RKO (cell line): ENCODE data around the gene OR6C3.
"Not testable (repeated sequence)": the region's sequence is repeated elsewhere in the genome, so short reads cannot be mapped to it uniquely, and the experiment has no call there.

Experiments
- DNase-seq: peaks from one replicate; pipeline ENCODE4 v3.0.0-alpha.2; 2016; ENCODE audit warnings: low spot score

The OR6C3 gene

DNA sequence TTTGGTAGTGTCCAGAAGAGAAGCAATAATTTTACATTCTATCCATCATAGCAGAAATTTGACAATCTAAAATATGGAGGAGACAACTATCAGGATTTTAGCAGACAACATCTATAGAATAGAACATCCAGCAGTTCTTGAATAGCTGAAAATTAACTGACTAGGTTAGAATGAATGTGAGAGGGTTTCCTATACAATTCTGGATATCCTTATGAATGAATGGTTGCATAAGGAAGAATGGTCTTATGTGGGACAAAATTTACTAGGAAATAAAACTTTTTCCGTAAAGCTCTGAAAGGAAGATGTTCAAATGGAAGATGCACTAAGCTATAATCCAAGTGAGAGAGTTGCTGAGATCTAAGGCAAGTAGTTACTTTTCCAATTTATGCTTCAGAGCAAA is at the start of gene OR6C3:
Gene OR6C3 (plus strand): TSS at position 301 of the 400 bp plus-strand sequence. CDS start 955 bp downstream, outside the sequence.
- DNase-seq: no peak

DNA sequence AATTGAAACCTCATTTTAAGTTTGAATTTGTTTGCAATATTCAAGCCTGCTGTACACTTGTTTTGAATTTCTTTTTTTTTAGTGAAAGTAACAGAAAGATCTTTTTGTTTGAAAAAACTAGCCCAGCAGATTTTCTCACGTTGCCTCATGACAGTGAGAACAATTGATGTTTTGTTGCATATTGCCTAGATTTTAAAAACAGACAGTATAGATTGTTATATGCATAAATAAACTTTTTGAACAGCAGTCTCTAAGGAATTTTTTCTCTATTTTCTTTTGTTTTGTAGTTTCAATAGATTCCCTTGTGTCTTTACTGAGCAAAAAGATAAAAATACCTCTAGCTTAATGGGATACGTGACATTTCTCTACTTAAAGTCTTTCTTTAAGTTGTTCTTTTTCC is 49.6 kb upstream of the OR6C3 start:
- DNase-seq: no peak

DNA sequence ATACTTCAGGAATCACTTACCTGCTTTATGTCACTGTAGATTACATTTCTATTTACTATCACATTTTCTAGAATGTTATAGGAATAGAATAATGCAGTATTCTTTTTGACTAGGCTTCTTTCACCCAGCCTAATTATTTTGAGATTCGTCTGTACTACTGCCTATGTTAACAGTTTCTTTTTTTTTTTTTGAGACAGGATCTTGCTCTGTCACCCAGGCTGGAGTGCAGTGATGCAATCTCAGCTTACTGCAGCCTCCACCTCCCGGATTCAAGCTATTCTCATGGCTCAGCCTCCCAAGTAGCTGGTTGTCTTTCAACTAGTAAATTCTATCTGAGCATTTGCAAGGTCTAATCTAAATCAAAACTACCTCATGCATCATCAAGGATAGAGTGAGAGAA is 40.5 kb upstream of the OR6C3 start:
- no peak for DNase-seq

DNA sequence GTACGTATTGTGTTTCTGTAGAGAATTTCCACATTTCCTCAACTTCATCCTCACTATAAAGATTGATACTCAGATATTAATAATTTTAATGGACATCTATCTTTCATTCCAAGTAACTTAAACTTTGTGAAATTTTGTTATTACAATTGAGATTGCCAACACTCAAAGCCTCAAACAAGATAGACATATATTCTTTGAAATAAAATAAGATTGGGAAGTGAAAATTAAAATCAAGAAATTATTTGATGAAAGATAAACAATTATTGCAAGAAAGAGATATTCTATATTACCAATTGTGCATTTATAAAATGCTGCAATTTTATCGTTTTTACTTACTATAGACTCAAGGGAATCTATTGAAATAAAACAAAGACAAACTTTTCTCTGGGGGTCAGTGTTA is 34.1 kb upstream of the OR6C3 start, which contains the start of gene OR6C6:
Gene OR6C6 (minus strand): TSS at position 101 of the 400 bp plus-strand sequence. CDS start 1,337 bp downstream, outside the sequence.
- no peak for DNase-seq

DNA sequence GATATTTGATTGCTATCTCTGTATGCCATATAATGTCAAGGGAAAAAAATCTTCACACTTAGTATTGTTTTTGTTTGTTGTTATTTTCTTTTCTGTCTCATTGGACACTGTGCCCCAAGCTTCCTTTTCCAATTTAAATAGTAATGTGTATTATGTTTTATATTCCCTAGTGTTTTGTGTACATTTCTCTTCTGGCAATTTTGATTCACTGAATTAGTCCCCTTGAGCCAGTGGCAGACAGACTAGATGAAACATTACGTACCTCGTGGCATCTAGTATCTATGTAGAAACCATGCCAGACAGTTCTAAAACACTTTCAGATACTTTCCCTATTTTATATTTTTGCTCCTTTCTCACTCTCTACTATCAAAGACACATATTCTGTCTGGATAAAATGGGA is 16.5 kb upstream of the OR6C3 start, which contains the start of gene OR6C1:
Gene OR6C1 (plus strand): TSS at position 301 of the 400 bp plus-strand sequence. CDS start 6,257 bp downstream, outside the sequence.
- no peak for DNase-seq

DNA sequence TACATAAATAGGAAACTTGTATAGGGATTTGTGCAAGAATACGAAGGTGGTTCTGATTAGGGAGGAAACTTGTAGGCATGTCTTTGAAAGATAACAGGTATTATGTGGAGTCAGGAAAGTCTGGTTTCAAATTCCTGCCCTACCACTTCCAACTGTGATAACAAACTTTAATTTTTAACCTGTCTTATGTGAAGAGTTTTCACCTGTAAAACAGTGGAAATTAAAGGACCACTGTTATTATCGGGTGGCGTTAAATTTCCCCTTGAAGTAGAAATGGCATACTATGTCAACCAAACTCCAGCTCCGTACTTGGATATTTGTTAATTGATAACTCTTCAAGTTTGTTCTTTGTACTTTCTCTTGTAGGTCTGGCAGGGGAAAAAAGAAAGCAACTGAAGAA is 10.3 kb upstream of the OR6C3 start:
- no peak for DNase-seq

DNA sequence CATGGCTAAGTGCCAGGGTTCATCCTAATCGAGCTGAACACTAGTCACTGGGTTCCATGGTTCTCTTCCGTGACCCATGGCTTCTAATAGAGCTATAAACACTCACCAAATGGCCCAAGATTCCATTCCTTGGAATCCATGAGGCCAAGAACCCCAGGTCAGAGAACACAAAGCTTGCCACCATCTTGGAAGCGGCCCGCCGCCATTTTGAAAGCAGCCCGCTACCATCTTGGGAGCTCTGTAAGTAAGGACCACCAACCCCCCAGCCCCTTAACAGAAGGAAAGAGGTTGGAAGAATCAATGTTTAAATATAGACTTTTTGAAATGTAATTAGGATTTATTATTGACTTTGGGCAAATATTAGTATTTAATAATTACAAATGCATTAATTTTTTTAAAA is 4.7 kb upstream of the OR6C3 start:
- not testable (repeated sequence) for DNase-seq

DNA sequence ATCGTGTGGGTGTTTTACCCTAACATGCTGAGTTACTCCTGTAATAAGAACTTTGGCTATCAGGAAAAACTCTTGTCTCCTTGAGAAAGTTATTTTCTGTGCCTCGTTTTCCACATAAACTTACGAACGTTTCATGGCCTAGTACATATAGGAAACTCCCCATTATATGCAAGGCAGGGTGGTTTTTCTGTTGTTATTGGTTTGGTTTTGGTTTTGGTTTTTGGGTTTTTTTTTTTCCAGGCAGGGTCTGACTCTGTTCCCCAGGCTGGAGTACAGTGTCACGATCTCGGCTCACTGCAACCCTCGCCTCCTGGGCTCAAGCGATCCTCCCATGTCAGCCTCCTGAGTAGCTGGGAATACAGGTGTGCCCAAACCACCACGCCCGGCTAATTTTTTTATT is 5.5 kb downstream of the OR6C3 start:
- no peak for DNase-seq

DNA sequence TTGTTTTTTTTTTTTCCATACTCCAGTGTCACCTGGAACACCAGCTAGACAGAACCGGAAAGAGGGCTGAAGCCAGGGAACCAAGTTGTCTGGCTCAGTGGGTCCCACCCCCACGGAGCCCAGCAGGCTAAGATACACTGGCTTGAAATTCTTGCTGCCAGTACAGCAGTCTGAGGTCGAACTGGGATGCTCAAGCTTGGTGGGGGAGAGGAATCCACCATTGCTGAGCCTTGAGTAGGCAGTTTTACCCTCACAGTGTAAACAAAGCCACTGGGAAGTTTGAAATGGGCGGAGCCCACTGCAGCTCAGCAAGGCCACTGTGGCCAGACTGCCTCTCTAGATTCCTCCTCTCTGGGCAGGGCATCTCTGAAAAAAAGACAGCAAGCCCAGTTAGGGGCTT is 24.8 kb downstream of the OR6C3 start:
- not testable (repeated sequence) for DNase-seq

DNA sequence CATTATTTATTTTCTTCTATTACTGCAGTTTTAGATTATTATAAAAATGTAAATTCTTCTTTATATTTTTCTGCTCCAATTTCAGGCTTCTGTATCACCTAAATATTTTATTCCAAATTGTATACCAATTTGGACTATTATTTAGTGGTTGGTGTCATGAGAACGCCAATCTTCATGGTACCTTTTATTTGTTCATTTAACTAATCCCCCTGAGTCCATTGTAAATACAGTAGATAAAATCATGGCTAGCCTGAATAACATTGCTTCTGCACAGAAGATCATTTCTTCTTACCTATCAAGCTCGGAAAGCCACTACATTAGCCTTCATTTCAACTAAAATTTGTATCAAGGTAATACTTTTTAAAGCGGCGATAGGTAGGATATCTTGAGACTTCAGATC is 32.1 kb downstream of the OR6C3 start, which contains the start of gene OR6C75:
Gene OR6C75 (plus strand): TSS at position 301 of the 400 bp plus-strand sequence. CDS start 2,136 bp downstream, outside the sequence.
- no peak for DNase-seq

DNA sequence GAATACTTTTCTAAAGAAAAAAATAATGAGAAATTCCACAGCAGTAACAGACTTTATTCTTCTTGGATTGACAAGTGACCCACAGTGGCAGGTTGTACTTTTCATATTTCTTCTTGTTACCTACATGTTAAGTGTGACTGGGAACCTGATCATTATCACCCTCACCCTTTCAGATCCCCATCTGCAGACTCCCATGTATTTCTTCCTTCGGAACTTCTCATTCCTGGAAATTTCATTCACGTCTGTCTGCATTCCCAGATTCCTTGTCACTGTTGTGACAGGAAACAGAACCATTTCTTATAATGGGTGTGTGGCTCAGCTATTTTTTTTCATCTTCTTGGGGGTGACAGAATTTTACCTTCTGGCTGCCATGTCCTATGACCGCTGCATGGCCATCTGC is 34.5 kb downstream of the OR6C3 start:
- DNase-seq: no peak

DNA sequence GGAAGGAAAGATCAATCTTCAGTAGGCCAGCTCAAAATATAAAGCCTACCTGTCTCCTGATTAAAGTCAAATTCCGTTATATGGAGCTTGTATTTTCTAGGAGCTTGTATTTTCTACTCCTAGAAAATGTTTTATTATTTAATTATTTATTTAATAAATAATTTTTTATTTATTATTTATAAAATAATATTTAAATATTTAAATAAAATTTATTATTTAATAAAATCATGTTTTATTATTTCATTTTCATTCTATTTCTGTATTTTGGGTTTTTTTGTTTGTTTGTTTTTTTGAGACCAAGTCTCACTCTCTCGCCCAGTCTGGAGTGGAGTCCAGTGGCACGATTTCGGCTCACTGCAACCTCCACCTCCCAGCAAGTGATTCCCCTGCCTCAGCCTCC is 42.0 kb downstream of the OR6C3 start:
- DNase-seq: no peak
